CD4-positive, alpha-beta T cell treated with Interleukin-15 for 1 hour (primary cell): Measurements from ENCODE around the gene PPIF.

ENCODE experiments used
- DNase-seq: peaks from one replicate; pipeline ENCODE4 v3.0.0-alpha.2; 2020

PPIF gene

DNA sequence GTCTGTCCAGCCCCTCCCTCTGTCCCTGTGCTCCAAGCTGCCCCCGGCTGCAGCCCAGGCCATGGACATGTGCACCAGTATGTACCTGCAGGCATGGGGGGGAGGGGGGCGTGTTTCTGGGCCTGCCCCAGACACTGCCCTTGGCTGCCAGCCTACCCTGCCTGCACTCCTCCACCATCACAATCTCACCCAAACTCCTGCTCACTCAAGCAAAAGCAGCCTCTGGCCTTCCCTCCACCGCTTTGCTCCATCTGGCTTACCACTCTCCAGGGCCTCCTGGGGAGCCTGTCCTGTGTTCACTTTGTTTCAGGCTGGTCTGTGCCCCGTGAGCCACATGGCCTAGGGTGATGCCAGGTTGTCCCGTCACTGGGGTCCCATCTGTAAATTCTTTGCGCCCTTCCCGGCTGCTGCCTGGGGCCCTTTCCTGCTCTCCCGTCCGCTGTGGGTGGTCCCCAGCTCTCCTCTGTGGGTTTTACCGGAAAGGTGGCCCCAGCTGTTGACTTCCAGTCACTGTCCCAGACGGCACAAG is 33.3 kb upstream of the PPIF start:
- DNase-seq: no peak

DNA sequence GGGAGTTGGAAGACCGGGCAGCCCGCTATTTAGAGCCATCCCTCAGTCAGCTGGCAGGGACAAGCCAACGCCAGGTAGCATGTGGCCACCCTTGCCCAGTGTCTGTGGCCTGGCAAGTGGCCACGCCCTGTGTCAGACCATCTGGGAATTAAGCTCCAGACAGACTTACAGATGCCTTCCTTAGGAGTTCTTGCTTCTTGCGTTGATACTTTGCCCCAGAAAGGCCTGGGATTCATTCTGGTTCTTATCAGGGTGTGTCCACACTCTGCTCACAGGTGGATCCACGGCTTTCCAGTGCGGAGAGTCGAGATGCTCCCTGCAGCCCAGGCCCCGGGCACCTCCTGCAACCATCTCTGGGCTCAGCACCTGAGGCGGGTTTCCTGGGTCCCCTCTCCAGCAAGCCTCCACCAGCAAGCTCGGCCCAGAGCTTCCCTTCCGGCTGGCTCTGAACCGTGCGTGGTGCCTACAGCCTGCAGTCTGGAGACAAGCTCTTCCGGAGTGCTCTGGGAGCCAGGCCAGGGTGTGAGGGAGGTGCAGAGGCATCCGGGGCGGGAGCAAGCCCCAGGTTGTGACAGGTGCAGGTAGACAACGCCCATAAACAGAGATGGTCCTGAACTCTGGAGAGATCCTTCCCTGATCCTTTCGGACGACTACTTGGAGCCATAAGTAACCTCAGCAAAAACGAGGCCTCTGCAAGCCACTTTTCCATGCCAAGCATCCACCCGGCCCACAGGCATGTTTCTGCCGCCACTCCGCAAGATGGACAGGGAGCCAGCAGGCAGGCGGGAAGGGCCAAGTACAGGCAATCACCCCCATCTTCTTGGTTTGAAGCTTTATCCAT is 32.3 kb upstream of the PPIF start:
- DNase-seq: no peak

DNA sequence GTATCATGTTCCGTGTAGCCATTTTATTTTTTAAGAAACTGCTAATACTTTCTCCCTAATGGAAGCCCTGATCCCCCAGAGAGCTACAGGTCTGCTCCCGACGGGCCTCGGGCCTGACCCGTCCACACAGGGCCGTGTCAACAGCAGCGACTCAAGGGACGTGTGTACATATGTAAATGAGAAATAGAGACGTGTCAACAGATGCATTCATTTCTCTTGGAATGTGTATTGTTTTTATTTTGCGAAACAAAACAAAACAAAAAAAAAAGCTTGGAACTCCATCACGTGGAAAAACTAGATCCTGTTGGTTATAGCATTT is 31.7 kb upstream of the PPIF start:
- DNase-seq: no peak

DNA sequence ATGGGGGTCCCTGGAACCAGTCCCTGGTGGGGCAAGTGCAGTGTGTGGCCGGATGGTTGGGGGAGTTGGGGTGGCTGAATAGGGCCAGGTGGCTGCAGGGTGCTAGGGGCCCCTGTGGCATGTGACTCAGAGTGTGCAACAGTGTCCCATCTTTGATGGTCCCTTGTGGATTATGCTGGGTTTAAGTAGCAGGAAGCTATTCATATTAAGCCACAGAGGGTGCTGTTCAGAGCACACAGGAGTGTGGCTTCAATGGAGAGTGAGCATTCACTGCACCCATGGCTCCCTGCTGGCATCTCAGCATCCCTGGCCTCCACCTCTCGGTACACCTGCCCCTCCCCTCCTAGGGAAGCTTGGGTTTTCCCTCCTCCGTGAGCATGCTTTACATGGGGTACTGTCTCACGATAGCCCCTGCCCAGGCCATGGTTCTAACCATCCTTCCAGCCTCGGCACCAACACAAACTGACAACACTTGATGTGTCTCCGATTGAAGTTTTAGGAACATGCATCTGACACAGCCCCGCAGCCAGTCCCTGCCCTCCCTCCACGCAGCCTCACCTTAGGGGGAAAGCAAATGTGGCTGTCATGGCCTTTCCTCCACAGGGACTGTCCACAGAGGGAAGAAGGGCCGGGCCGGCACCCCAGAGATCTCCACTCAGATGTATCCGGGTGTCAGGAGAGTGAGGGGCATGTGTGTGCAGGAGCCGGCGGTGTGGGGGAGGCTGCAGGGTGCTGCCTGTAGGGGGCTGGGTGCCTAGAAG is 30.4 kb upstream of the PPIF start:
- no peak for DNase-seq

DNA sequence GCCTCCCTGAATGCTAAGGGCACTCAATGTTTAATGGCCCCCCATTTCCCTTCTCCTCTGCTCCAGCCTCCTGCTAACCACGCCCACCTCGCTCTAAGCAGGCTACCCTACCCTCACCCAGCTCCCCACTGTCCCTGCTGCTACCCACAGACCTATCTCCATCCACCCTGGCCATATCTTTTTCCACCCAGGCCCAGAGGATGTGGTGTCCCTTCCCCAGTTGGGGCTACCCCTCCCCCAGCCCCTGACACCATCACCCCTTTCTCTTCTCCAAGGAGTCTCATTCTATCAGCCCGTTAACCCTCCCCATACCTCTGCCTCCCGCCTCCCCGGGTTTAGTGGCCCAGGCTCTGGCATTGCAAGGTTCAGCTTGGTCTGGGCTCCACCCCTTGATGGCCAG is 28.9 kb upstream of the PPIF start:
- DNase-seq: no peak

DNA sequence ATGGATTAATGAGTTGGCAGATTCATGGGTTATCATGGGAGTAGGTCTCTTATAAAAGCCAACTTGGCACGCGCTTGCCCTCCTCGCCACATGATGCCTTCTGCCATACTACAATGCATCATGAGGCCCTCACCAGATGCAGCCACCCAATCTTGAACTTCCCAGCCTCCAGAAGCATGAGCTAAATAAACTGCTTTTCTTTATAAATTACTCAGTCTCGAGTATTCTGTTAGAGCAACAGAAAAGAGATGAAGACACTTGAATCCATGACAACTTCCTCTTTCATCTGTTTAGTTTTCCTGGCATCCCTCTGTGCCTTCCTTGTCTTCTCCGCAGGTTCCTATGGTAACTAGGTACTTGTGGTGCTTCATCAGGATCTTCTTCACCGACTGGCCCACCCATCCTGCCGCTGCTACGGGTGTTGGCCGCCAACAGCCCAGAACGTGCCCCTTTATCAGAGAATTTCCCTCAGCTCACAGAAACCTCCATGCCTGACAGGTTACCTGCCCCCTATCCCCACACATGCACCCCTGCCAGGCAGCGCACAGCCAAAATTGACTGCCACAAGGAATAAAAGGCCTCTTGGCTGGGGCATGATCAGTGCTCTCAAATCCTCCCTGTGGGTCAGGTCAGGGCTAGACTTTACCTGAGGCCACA is 28.0 kb upstream of the PPIF start:
- no peak for DNase-seq

DNA sequence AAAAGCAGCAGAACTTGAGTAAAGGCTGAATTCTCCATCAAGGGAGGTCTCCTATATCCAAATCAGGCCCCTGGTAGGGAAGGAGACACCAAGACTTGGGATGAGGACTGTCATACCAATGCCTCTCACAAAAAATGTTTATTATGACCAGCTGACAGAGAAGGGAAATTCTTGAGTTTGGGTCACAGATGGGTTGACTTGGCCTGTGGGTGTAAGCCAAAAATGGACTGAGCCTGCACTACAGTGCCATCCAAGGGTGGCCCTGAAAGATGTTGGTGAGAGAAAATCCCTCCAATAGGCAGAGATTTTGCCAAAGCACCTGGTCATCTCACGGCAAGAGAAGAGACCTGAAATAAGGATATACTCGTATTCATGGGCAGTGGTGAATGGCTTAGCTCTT is 27.0 kb upstream of the PPIF start:
- no peak for DNase-seq

DNA sequence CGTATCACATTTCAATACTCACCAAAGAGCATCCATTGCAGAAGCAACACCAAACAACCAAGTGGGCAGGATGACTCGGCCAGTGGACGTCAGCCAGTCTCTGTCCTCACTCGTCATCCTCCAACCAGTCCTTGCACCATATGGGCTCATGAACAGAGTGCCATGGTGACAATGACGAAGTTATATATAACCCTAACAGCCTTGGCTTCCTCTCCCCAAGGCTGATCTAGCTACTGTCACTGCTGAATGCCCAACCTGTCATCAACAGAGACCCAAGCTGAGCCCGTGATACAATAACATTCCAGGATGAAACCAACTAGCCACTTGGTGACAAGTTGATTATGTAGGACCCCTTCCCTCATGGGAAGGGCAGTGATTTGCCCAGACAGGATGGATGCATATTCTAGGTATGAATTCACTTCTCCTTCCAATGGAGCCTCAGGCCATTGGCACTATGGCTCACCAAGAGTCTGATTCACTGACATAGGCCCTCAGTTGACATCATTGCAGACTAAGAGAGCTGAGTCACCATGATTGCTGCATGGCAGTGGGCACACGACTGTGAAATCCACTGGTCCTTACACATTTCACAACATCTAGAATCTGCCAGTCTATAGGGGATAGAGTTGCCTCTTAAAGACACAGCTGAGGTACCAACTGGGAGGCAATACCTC is 26.3 kb upstream of the PPIF start:
- peak; percentile 75 for DNase-seq

DNA sequence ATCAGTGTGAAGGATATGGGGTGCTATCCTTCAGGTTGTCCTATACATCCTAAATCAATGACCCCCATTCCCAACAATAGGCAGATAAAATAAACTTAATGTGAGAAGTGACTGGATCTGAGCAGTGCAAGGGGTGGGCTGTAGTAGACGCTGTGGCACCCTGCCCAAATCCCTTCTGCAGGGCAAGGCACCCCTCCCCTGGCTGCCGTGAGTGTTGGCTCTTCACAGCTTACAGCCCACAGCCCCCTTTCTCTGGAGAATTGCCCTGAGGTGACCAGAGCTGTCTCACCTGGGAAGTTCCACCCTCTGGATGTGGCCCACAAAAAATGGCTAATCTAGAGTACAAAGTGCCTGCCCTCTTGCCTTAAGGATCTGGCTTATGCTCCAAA is 25.8 kb upstream of the PPIF start:
- no peak for DNase-seq

DNA sequence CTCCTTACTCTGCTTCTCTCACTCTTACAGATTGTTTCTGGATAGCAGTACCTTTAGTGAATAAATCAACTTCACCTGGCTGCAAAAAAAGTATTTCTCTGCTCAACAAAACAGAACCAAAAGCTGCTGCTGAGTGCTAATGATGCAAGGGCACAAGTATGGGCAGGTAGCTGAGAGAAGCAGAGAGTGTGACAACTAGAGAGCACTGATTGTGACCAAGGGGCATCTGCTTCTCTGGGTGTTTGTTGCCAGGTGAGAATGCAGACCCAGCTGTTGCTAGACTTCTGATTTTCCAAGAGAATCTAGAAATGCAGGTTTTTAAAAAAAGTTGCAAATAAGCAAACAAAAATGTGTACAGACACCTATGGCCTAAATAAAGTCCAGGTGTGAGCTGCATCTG is 25.3 kb upstream of the PPIF start:
- DNase-seq: no peak

DNA sequence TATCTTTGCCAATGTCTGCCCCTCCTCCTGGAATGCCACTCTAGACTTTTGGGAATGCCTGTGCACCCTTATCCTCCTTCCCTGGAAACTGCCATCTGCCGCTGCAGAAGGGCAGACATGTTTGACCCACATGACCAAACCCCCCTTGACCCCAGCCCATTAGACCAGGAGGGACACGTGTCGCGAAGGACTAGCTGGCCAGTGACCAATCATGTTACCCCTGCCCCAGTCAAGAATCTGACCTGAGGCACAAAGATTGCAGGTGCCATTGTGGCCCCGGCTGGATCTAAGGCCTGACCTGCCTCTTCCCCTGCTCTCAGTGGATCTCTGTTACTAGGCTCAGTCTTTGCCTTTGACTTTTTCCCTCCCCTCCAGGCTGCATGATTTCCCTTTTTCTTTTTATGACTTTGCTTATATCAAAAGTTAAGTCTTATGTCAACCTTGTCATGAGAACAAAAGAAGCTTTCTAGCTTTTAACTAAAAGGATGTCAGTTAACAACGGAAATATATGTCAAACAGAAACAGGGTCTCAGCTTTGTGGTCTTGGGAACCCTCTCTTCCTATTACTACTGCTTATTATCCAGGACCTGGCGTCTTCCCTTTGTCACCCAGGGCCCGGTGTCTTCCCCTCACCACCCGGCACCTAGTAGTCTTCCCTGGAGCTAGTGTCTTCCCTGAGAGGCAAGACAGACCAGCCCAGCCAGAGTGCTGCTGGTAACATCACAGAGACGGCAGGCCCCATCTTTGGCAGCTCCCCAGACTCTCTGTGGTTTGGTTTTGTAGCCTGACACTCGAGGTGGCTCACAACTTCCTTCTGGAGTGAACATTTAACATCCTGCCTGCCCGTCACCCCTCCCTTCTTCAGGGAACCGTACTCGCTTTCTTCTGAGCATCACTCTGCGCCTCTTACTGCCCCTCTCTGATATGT is 24.4 kb upstream of the PPIF start:
- peak; percentile 77 for DNase-seq

DNA sequence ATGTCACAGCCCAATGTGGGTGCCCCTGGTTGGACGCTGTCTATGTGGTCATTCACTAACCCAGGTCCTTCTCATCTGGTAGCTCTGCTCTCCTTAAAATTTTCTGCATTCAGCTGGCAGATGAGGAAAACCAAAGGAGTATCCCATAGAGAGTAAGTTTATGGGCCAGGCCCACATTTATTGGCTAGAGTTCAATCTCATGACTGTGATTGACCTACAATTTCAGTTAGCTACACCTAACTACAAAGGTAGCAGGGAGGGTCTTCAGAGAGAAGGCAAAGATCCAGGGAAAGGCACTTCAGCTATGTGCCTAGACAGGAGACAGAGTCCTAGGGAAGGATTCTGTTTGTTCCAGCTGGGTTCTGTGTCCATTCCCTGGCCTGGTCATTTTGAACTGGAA is 23.7 kb upstream of the PPIF start:
- no peak for DNase-seq

DNA sequence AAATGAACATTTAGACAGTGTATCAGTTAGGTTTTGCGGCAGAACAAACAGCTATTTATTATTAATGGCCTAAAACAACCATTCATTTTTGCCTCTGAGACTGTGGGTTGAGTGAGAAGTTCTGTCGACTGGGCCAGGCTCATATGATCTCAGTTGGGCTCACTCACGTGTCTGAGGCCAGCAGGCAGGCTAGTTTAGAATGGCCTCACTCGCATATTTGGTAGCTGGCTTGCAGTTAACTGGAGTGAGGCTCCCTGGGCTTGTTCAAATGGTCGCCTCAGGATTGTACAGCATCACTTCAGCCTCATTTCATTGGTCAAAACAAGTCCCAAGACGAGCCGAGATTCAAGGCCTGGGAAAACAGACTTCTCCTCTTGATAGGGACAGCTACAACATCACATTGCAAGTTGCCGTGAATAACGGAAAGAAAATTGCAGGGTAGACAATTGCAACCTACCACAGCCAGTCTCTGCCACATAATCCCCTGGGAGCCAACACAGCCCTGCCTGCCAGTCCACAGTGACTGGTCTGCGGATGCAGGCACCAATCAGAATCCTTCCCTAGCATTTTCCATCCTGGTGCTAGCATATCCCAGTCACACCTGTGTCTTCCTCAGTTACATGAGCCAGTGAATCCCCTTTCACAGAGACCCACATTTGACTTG is 23.1 kb upstream of the PPIF start:
- DNase-seq: no peak

DNA sequence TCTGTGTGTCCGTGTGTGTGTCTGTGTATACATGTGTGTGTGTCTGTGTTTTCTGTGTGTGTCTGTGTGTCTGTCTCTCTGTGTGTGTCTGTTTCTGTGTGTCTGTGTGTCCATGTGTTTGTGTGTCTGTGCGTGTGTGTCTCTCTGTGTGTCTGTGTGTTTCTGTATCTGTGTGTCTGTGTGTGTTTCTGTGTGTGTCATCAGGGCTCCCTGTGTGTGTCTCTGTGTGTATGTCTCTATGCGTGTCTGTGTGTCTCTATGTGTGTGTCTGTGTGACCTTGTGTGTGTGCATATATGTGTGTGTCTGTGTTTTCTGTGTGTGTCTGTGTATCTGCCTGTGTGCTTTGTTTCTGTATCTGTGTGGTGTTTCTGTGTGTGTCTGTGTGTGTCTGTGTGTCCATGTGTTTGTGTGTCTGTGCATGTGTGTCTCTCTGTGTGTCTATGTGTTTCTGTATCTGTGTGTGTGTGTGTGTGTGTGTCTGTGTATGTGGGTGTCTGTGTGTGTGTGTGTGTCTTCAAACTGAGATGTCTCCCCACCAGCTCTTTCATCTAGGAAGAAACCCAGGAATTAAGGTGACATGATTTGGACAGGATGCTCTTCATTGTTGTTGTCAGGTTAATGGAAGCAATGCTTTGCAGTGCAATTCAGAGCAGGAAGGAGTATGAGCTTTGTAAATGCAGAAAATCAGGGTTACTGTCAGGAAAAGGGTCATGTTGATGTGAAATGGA is 20.7 kb upstream of the PPIF start:
- DNase-seq: no peak

DNA sequence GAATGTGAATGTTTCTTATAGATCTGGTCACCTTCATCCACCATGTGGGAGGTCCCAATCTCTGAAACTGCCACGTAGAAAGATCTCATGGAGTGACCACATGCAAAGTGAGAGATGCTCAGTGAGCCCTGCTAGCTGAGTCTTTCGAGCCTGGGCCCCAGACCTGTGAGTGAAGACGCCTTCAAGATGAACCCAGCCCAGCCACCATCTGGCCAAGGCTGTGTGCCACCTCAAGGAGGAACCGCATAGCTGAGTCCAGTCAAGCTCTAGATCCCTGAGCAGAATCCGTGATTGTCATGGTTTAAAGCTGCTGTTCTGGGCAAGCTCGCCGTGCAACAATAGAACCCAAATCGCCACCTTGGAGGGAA is 20.2 kb upstream of the PPIF start:
- DNase-seq: no peak

DNA sequence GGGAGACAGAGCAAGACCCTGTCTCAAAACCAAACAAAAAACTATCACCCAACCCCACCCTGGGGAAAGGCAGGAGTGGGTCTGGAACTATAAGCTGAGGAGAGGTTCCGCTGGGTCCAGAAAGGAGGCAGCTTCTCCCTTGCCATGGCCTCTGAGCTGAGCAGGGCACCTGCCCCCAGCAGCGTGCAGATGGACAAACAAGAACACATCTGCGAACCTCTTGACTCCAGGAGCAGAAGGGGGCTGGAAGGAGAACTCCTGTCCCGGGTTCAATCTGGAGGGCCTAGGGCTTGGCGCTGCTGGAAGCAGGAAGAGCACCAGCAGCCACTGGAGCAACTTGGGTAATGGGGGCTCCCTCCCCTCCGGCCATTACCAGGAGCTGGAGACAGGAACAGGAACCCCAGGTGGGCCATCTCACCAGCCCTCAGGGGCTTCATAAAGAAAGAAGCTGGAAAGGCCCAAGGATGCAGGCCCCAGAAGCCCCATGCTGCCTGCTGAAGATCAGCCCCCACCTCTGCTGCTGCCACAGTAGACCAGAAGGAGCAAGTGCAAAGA is 19.0 kb upstream of the PPIF start:
- no peak for DNase-seq

DNA sequence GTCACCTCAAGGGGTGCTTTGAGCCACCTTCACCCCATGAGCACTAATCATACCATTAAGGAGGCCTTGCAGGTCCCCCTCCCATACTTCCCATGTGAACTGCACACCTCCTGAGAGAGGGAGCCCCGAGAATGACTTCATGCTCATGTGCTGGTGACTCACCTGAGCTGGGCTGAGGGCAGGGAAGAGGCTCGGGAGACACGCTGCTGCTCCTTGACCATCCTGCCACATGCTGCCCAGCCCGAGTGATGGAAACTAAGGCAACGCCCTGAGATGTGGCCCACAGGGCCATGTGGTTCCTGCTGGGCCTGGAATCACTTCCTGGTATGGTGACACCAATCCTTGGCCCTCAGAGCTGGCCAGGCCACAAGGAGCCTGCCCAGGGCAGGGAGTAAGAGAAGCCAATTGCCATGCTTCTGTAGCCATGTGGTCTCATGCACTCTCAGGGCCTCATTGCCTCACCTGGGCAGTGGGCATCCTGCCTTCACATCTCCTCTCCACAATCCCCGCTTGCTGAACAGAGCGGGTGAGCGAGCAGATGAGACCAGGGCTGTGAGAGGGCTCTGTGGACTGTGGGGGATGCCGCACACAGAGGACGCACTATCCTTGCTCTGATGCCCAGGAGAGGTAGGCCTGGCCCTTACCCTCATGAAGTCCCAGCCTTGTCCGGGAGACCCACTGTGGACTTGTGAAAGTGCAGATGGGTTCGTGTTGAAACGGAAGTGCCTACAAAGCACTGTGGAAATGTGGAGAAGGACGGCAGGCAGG is 18.3 kb upstream of the PPIF start:
- peak; percentile 49 for DNase-seq

DNA sequence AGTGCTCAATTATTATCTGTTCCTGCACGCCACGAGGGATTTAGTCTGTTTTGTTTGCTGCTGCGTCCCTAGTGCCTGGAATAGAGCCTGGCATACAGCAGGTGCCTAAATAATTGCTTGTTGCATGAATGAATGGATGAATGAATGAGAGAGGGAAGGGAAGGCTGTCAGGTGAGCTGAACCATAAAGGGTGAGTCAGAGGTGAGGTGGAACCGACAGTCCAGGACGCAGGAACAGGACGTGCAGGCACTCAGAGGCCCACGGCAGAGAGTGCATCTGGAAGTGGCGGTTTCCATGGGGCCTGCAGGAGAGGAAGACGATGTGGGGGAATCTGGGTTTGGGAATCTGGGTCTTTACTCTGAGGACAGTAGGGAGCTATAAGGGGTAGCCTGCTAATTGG is 17.7 kb upstream of the PPIF start:
- DNase-seq: no peak

DNA sequence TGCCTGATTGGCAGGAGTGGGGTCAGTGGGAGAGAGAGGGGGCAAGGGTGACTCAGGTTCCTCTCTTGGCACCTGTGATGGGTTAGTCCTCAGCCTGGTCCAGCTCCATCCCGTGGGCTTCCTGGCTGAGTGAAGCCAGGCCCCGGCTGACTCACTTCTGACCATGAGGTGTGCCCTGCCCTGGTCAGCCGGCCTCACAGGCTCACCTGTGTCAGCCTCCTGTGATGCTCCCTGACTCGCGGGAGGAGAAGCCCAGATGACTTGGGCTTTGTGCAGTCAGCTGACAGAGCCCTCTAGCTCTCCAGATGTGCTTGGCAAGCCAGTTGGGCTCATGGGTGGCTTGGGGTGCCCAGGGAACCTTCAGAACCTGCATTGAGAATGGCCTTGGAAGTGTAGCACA is 16.0 kb upstream of the PPIF start:
- DNase-seq: no peak

DNA sequence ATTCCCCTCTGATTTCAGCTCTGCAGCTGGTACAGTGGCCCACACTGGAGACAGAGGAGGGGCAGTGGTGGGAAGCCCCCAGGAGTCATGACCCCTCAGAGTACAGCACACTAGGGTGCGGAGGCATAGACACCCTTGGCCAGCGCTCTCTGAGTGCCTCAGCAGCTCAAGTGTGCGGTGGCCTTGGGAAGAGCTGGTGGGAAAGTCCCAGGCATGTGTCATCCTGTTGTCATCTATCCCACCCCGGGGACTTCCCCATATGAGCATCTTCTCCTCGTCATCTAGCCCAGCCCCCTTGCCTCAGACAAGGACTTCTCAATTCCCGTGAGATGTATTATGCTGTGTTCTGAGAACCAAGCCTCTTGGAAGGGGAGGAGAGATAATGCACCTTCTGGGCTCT is 15.6 kb upstream of the PPIF start:
- peak; percentile 90 for DNase-seq
